Cardiac septum (tissue), 1 donor: ENCODE data around the gene ARSA. TPM values are rescaled to one million over a fixed set of nuclear protein-coding genes. Genes with fewer than 3 reads are reported as not detected.

ENCODE experiments used
- DNase-seq: peaks from one replicate; pipeline ENCODE4 v3.0.0-alpha.2; 2020; ENCODE audit warnings: low spot score
- intact Hi-C: fragments of 100-400 bp; cut with DNase I; formaldehyde crosslinking; loops from one replicate; pipeline ENCODE4 v1.14.0; 2022
- total RNA-seq: library from RNA; stranded (reverse); fragmentation: NEBNext Ultra II Directional; extraction: Animal tissue kit (Norgen Biotek cat#: 25700); gene quantifications from one replicate; pipeline ENCODE4 v1.2.1, GENCODE V29; 2021
- donor health status: DM: no; HTN: no; CAD: no.

The ARSA gene
- total RNA-seq, 1 donor from 2014 or later, result 33.7 TPM

GRCh38 chr22:50584106-50585096 lies 43.6 kb downstream of the ARSA start:
- intact Hi-C loops, result loop anchor here (5.0 kb wide), 1 partner anchor 57 kb away; the partner anchor contains the start of gene SCO2
- no peak for DNase-seq

DNA sequence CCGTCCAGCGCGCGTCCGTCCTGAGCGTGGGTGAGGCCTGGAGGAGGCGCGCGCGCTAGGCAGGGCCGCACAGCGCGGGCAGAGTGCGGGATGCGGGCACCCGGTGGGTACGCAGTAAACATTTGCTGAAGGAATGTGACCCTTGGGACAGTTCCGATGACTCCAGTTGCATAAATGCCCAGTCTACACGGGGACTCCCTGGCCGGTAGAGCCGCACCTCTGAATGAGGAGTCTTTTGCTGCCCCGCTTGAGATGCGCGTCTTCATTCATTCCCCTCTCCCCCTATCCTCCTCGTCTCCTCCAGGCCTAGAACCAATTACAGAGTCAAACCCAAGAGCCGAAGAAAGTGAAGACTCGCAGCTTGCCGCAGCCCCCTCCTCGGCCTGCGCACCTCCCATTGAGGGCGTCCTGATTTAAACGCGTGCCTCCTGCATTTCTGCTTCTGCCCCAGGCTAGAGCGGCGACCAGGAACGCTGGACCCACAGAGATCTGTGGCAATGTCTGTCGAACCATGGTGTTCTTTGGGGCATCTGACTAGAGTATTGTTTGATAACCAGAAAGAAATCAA lies 44.6 kb downstream of the ARSA start:
- intact Hi-C loops, result loop anchor here (2.0 to 5.0 kb wide), 2 partner anchors 21 to 56 kb away; partner anchors contain the start of genes SCO2 and SYCE3
- no peak for DNase-seq

- DNase-seq, result peak; percentile 99
- intact Hi-C loops, result loop anchor here (2.0 to 5.0 kb wide), 2 partner anchors 20 to 55 kb away; partner anchors contain the start of genes SCO2 and SYCE3
Measured at GRCh38 chr22:50582493-50583293, 45.3 kb downstream of the ARSA start, which contains the start of gene CHKB. Gene CHKB, minus strand, starts transcription at chr22:50582849. Its CDS starts 68 bp downstream, at chr22:50582781.

- DNase-seq, result no peak
- intact Hi-C loops, result loop anchor here (2.0 to 5.0 kb wide), 2 partner anchors 19 to 55 kb away; partner anchors contain the start of genes SCO2 and SYCE3
Measured at GRCh38 chr22:50581950-50582492, 45.9 kb downstream of the ARSA start.

- DNase-seq, result no peak
- intact Hi-C loops, result loop anchor here (5.0 kb wide), 1 partner anchor 54 kb away; the partner anchor contains the start of gene SCO2
Measured at GRCh38 chr22:50581031-50581949, 46.7 kb downstream of the ARSA start.

- intact Hi-C loops, result loop anchor here (5.0 kb wide), 1 partner anchor 52 kb away; the partner anchor contains the start of gene SCO2
- no peak for DNase-seq
Measured at GRCh38 chr22:50579752-50580151, 48.2 kb downstream of the ARSA start.

GRCh38 chr22:50578776-50579310 lies 49.1 kb downstream of the ARSA start:
- intact Hi-C loops, result loop anchor here (1.0 kb wide), 1 partner anchor 16 kb away; no protein-coding TSS in a partner anchor
- DNase-seq, result no peak

DNA sequence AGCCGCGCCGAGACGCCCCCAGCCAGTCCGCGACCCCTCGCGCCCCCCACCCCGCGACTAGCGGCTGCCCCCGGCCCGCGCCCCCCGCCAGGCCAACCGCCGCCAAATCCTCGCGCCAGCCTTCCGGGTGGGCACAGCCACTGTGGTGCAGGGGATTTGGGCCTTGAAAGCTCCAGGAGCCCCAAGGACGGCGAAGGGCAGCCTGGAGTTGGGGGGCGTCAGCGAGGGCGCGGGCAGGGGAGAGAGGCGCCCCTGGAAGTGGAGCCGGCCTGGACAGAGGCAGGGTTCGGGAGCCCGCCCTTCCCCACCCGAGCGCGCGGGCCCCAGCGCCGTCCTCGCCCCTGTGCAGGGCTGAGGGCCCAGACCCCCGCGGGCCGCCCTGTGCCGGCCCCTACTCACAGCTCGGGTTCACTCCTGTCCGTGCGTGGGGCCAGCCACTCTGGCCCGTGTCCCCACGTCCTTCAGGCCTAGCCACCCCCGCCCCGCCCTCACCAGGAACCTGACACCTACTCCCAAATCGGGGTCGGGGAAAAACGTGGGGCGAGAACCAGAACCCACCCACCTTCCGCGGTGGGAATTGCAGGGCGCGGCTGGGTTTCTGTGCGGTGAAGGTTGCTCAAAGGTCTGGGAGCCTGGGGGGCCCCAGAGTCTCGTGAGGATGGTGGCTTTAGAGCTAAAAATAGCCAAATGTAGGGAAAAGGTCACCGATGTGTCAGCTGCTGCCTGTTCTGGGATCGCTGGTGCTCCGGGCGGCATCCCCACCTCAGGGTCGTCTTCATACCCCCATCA lies 49.8 kb downstream of the ARSA start, which contains the start of gene CPT1B:
CPT1B (minus strand) TSS at position 441 of the 789 bp plus-strand sequence. CDS start 512 bp downstream, outside the sequence.
- intact Hi-C loops, result loop anchor here (1.0 kb wide), 1 partner anchor 15 kb away; no protein-coding TSS in a partner anchor
- DNase-seq, result peak; percentile 83

DNA sequence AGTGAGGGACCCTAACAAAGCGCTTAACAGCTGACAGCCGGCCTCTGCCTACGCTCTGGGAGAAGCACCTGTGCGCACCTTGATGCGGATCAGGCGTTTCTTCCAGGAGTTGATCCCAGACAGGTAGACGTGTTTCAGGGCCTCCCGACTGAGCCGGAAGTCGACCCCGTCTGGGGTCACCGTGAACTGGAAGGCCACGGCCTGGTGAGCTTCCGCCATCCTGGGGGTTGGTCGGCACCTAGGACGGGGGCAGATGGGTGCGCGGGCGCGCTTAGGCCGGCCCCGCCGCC lies 50.3 kb downstream of the ARSA start:
- intact Hi-C loops, result no loop called here
- no peak for DNase-seq

DNA sequence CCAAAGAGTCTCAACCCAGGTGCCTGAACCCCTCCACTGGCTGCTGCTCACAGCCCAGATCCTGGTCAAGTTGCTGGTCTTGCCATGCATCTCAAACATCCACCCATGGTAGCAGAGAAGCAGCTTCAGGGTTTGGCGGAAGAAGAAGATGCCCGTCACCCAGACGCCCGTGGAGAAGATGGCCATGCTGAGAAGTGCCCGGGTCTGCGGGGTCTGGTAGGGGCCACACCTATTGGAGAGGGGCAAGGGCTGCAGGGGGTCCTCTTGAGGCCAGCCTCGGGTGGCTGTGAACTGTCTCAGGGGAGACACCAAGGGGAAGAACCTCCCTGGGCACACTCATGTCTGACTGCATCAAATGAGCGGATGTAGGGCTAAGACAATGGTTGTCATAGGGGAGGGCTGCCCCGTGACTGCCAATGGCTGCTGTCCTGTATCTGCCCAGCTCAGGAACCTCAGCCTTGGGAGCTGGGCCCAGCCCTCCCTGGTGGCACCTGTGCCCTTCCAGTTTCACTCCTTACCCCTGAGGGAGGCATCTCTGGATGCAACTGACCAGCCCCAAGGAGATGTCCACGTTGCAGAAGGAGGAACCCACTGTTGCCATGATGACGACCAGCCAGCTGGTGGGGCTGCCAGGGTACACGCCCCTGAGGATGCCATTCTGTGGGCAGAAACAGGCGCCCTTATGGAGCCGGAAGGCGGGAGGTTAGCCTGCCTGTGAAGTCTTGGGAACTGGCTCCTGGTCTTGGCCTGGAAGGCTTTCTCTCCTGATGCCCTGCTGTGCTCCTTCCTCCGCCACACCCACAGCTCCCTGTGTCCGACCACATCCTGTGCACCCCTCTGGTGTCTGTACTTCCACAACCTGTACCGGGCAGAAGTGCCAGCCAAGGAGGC lies 50.9 kb downstream of the ARSA start:
- DNase-seq, result no peak
- intact Hi-C loops, result no loop called here

- DNase-seq, result no peak
- intact Hi-C loops, result no loop called here
Measured at GRCh38 chr22:50576070-50576469, 51.9 kb downstream of the ARSA start.

DNA sequence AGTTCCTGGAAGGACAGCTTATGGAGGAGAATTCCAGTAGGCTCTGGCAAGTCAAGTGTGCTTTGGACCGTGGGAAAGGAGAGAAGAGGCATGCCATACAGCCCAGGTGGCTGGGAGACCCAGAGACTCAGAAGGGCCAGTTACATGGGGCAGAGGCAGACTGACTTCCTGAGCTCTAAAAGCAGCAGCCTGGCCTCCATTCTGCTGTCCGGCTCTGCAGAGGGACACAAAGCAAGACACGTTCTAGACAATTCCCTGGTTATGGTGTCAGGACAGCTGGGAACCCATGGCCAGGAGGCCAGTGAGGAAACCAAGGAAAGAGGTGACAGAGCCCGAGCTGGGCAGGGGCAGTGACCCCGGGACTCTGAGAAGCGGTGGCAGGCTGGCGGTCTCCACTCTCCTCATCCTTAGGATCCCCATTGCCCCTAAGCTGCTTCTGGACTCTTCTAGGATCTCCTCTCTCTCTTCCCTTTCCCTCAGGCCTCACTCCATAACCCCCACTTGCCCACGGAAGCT lies 52.5 kb downstream of the ARSA start:
- no peak for DNase-seq

More for the DNA sequence above, 52.5 kb downstream of the ARSA start:
- intact Hi-C loops, result no loop called here
